GM19324 (cell line): ENCODE data around the gene CA12.

ENCODE experiments used
- ATAC-seq: cut with Tn5 transposase; IDR thresholded peaks from one replicate; pipeline ENCODE4 v1.9.1; 2021; ENCODE audit warnings: mild to moderate bottlenecking, moderate library complexity; ENCODE audit not compliant: unreplicated experiment, low FRiP score

Gene CA12

GRCh38 chr15:63379492-63380150 is 2.0 kb downstream of the CA12 start:
- no peak for ATAC-seq

GRCh38 chr15:63378946-63379345 is 2.7 kb downstream of the CA12 start:
- ATAC-seq = no peak

- no peak for ATAC-seq
Measured at GRCh38 chr15:63374686-63375520, 6.7 kb downstream of the CA12 start.

GRCh38 chr15:63373866-63374548 is 7.6 kb downstream of the CA12 start:
- no peak for ATAC-seq

GRCh38 chr15:63373330-63373729 is 8.3 kb downstream of the CA12 start:
- no peak for ATAC-seq

GRCh38 chr15:63372753-63373152 is 8.9 kb downstream of the CA12 start:
- no peak for ATAC-seq

GRCh38 chr15:63372018-63372705 is 9.5 kb downstream of the CA12 start:
- no peak for ATAC-seq

GRCh38 chr15:63371297-63371918 is 10.2 kb downstream of the CA12 start:
- ATAC-seq = no peak

GRCh38 chr15:63370764-63371163 is 10.9 kb downstream of the CA12 start:
- no peak for ATAC-seq

GRCh38 chr15:63369781-63370180 is 11.9 kb downstream of the CA12 start:
- ATAC-seq = no peak

- ATAC-seq = no peak
Measured at GRCh38 chr15:63369296-63369695, 12.3 kb downstream of the CA12 start.

- no peak for ATAC-seq
Measured at GRCh38 chr15:63368503-63368902, 13.1 kb downstream of the CA12 start.

- ATAC-seq = no peak
Measured at GRCh38 chr15:63367900-63368299, 13.7 kb downstream of the CA12 start.

GRCh38 chr15:63367390-63367789 is 14.3 kb downstream of the CA12 start:
- ATAC-seq = no peak

- no peak for ATAC-seq
Measured at GRCh38 chr15:63366451-63366850, 15.2 kb downstream of the CA12 start.

GRCh38 chr15:63365273-63365680 is 16.4 kb downstream of the CA12 start:
- ATAC-seq = no peak

GRCh38 chr15:63364399-63365272 is 17.0 kb downstream of the CA12 start:
- ATAC-seq = no peak

- no peak for ATAC-seq
Measured at GRCh38 chr15:63363292-63363691, 18.4 kb downstream of the CA12 start.

GRCh38 chr15:63362885-63363284 is 18.8 kb downstream of the CA12 start:
- no peak for ATAC-seq
